WTC11 (cell line): ENCODE measurements around the gene AEBP2.

ENCODE experiments used
- ATF2 ChIP-seq: sonication (generic); formaldehyde crosslinking; IDR thresholded peaks from 2 replicates; pipeline ENCODE4 v1.8.1; 2022; ENCODE audit warnings: low read depth, missing genetic modification reagents, borderline replicate concordance
- CTCF ChIP-seq: fragments of 200-600 bp; IDR thresholded peaks from 2 replicates; pipeline ENCODE4 v1.8.0; 2022; ENCODE audit warnings: antibody characterized with exemption
- E2F4 ChIP-seq: sonication (generic); formaldehyde crosslinking; IDR thresholded peaks from 2 replicates; pipeline ENCODE4 v1.8.1; 2022; ENCODE audit warnings: low read depth, mild to moderate bottlenecking, moderate library complexity, missing genetic modification reagents, borderline replicate concordance
- ELF4 ChIP-seq: sonication (generic); formaldehyde crosslinking; IDR thresholded peaks from 2 replicates; pipeline ENCODE4 v1.8.1; 2022; ENCODE audit warnings: low read depth, mild to moderate bottlenecking, moderate library complexity, missing genetic modification reagents
- NR3C1 ChIP-seq: sonication (generic); formaldehyde crosslinking; conservative IDR thresholded peaks from 2 replicates; pipeline ENCODE4 v1.8.1; 2023; ENCODE audit warnings: low read depth, mild to moderate bottlenecking, missing genetic modification reagents
- PREB ChIP-seq: sonication (generic); formaldehyde crosslinking; IDR thresholded peaks from 2 replicates; pipeline ENCODE4 v1.8.1; 2022; ENCODE audit warnings: mild to moderate bottlenecking, missing genetic modification reagents, moderate library complexity, borderline replicate concordance
- TP53 ChIP-seq: sonication (generic); formaldehyde crosslinking; IDR thresholded peaks from 2 replicates; pipeline ENCODE4 v1.8.1; 2023; ENCODE audit warnings: mild to moderate bottlenecking, missing genetic modification reagents
- USF1 ChIP-seq: sonication (generic); formaldehyde crosslinking; IDR thresholded peaks from 2 replicates; pipeline ENCODE4 v1.8.0; 2022; ENCODE audit warnings: mild to moderate bottlenecking, missing genetic modification reagents
- USF2 ChIP-seq: sonication (generic); formaldehyde crosslinking; IDR thresholded peaks from 2 replicates; pipeline ENCODE4 v1.8.1; 2023; ENCODE audit warnings: mild to moderate bottlenecking, missing genetic modification reagents, moderate library complexity
- ZNF138 ChIP-seq: sonication (generic); formaldehyde crosslinking; conservative IDR thresholded peaks from 2 replicates; pipeline ENCODE4 v1.8.1; 2022; ENCODE audit warnings: mild to moderate bottlenecking, moderate library complexity, missing genetic modification reagents
- ZNF416 ChIP-seq: fragments of 250-450 bp; sonication (Bioruptor Pico); IDR thresholded peaks from 2 replicates; pipeline ENCODE4 v1.9.0; 2021; ENCODE audit warnings: mild to moderate bottlenecking, inconsistent platforms

- TF ChIP-seq CTCF: no peak
- TF ChIP-seq ATF2 (CRISPR knock-in tag): no peak
- no peak for TF ChIP-seq NR3C1 (CRISPR knock-in tag)
- no peak for TF ChIP-seq ZNF416 (CRISPR knock-in tag)
- TF ChIP-seq USF2 (CRISPR knock-in tag): no peak
- TF ChIP-seq E2F4 (CRISPR knock-in tag): no peak
- TF ChIP-seq USF1 (CRISPR knock-in tag): no peak
- no peak for TF ChIP-seq PREB (CRISPR knock-in tag)
- no peak for TF ChIP-seq ELF4
- no peak for TF ChIP-seq TP53 (CRISPR knock-in tag)
- no peak for TF ChIP-seq ZNF138 (CRISPR knock-in tag)
Measured at GRCh38 chr12:19482551-19483109, 43.3 kb downstream of the AEBP2 start.
